Naive B cell (primary cell): ENCODE results near the gene ABHD8. TPM values are rescaled to one million over a fixed set of nuclear protein-coding genes. Genes with fewer than 3 reads are reported as not detected.
A peak's percentile ranks its signal among the peaks of the same experiment; 100 is the strongest.

Source experiments
- ATAC-seq, 2 donors: fragments of 150-1000 bp; cut with Tn5 transposase; 2 replicates each; pipeline ENCODE4 v1.10.0; 2021; ENCODE audit warnings: low read depth in 2 of 2, mild to moderate bottlenecking in 2 of 2, moderate library complexity in 2 of 2
- DNase-seq: peaks from one replicate; pipeline ENCODE4 v3.0.0; 2022
- H3K27ac Mint-ChIP-seq, 6 donors: one replicate each; pipeline ENCODE4 v1.8.0; 2020 to 2022; ENCODE audit warnings: mild to moderate bottlenecking in 6 of 6, mixed read lengths in 6 of 6, moderate library complexity in 5 of 6, inconsistent platforms in 2 of 6
- H3K27me3 Mint-ChIP-seq, 3 donors: one replicate each; pipeline ENCODE4 v1.8.0; 2021 to 2022; ENCODE audit warnings: mixed read lengths in 3 of 3, mild to moderate bottlenecking in 1 of 3
- H3K36me3 Mint-ChIP-seq, 2 donors: one replicate each; pipeline ENCODE4 v1.8.0; 2020 to 2022; ENCODE audit warnings: mixed read lengths in 2 of 2, inconsistent platforms in 1 of 2, mild to moderate bottlenecking in 1 of 2
- H3K4me1 Mint-ChIP-seq, 3 donors: one replicate each; pipeline ENCODE4 v1.8.0; 2020 to 2022; ENCODE audit warnings: mixed read lengths in 3 of 3, inconsistent platforms in 1 of 3, mild to moderate bottlenecking in 1 of 3, moderate library complexity in 1 of 3
- H3K4me3 Mint-ChIP-seq, 8 donors: one replicate each; pipeline ENCODE4 v1.8.0; 2020 to 2022; ENCODE audit warnings: mild to moderate bottlenecking in 8 of 8, mixed read lengths in 8 of 8, moderate library complexity in 8 of 8, inconsistent platforms in 2 of 8
- H3K9me3 Mint-ChIP-seq, 7 donors: one replicate each; pipeline ENCODE4 v1.8.0; 2020 to 2022; ENCODE audit warnings: mixed read lengths in 7 of 7, mild to moderate bottlenecking in 5 of 7, inconsistent platforms in 2 of 7, moderate library complexity in 1 of 7
- polyA plus RNA-seq, 6 donors: library from polyadenylated mRNA; unstranded; fragments of 300-500 nt; fragmentation: Illumina TruSeq; gene quantifications; one replicate each; pipeline ENCODE4 v1.2.3, GENCODE V29; 2021; ENCODE audit warnings: low read depth in 6 of 6

The ABHD8 gene
- polyA plus RNA-seq, 6 donors from 2014 or later: 6.4 to 8.6 (median 7.4) TPM

GRCh38 chr19:17249887-17250548 lies 53.2 kb downstream of the ABHD8 start:
- peaks cover 10 to 20% (median 10%) of the 10 kb centered on the region in 3 donors for H3K4me1 Mint-ChIP-seq
- no peaks in the 10 kb centered on the region for H3K36me3 Mint-ChIP-seq
- DNase-seq: no peak
- no peak overlapping the region for H3K4me3 Mint-ChIP-seq
- no peak for ATAC-seq
- H3K9me3 Mint-ChIP-seq: no peaks in the 10 kb centered on the region
- no peak overlapping the region for H3K27ac Mint-ChIP-seq
- H3K27me3 Mint-ChIP-seq: no peaks in the 10 kb centered on the region

GRCh38 chr19:17248011-17248776 lies 55.0 kb downstream of the ABHD8 start:
- Mint-ChIP-seq H3K4me1 (peaks cover 10 to 21% (median 19%) of the 10 kb centered on the region in 3 donors), H3K27ac (peak overlapping the region in 1 of 6 donors; percentile 26), H3K36me3 (no peaks in the 10 kb centered on the region), H3K4me3 (peak overlapping the region in 5 of 8 donors; percentile 33 to 75 (median 54)), H3K27me3 (no peaks in the 10 kb centered on the region), H3K9me3 (no peaks in the 10 kb centered on the region)
- DNase-seq: no peak
- ATAC-seq: no peak

DNA sequence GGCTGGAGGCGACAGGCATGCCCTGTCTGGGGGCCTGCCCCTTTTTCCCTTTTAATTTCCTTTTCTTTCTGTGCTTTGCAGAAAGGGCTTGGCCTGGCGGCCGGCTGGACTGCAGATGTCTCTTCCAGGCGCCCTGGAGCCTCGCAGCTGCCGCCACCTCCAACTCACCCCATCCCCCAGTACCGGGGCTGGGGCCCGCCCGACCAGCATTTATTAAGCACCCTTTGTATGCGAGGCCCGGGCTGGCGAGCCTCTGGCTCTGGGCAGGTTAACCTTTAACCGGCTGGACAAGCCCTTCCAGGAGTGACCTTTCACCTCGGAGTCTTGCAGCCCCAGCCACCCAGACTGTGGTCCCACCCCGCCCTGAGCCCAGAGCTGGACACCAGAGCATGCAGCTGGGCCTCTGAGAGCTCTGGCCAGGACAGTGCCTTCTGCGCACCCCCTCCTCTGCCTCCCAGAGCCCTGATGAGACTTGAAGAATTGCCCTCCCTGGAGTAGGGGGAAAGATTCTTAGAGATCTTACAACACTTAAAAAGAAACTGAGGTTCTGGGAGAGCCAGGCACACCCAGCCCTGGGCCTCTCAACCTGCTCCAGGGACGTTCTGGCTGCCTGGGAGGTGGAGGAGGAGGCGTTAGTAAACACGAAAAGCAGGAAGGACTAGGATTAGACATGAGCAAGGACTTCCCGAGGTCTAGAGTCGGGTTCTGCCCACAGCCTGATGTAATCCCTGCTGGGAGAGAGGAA lies 56.4 kb downstream of the ABHD8 start:
- peaks cover 16 to 29% (median 27%) of the 10 kb centered on the region in 3 donors for H3K4me1 Mint-ChIP-seq
- no peaks in the 10 kb centered on the region for H3K36me3 Mint-ChIP-seq
- peak overlapping the region; percentile 81 to 98 (median 95) for H3K4me3 Mint-ChIP-seq
- H3K27ac Mint-ChIP-seq: peak overlapping the region in 2 of 6 donors; percentile 92 to 98
- ATAC-seq: no peak
- H3K9me3 Mint-ChIP-seq: no peaks in the 10 kb centered on the region
- no peak for DNase-seq
- H3K27me3 Mint-ChIP-seq: no peaks in the 10 kb centered on the region

DNA sequence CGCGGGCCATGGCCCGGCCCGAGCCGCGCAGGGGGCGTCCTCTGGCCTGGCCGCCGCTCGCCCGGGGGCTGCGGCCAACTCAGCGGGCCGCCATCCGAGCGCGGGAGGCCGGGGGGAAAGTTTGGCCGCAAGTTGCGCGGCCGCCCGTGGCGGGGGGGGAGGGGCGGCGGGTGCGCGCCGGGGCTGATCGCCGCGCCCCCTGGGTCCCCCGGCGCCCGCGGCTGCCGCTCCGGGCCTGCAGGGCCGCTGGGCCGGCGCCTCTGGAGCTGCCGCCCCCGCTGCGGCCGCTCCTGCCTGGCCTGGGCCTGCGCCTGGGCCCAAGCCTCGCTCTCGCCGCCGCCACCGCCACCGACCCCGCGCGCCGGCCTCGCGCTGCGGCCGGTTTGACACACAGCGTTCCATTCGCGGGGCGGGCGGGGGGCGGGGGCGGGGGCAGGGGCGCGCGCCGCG lies 57.7 kb downstream of the ABHD8 start, which contains the start of gene NR2F6:
Gene NR2F6, minus strand, starts transcription at position 385 of the 450 bp plus-strand sequence. CDS start 699 bp downstream, outside the sequence.
- H3K4me1 Mint-ChIP-seq: peaks cover 16 to 32% (median 27%) of the 10 kb centered on the region in 3 donors
- DNase-seq (no peak), ATAC-seq (peak; percentile 24 to 25)
- peak within 1 kb of the TSS; percentile 63 to 98 (median 92) for H3K27ac Mint-ChIP-seq
- no peaks in the 10 kb centered on the region for H3K27me3 Mint-ChIP-seq
- no peaks in the 10 kb centered on the region for H3K36me3 Mint-ChIP-seq
- peak within 1 kb of the TSS; percentile 81 to 98 (median 95) for H3K4me3 Mint-ChIP-seq
- H3K9me3 Mint-ChIP-seq: no peaks in the 10 kb centered on the region

DNA sequence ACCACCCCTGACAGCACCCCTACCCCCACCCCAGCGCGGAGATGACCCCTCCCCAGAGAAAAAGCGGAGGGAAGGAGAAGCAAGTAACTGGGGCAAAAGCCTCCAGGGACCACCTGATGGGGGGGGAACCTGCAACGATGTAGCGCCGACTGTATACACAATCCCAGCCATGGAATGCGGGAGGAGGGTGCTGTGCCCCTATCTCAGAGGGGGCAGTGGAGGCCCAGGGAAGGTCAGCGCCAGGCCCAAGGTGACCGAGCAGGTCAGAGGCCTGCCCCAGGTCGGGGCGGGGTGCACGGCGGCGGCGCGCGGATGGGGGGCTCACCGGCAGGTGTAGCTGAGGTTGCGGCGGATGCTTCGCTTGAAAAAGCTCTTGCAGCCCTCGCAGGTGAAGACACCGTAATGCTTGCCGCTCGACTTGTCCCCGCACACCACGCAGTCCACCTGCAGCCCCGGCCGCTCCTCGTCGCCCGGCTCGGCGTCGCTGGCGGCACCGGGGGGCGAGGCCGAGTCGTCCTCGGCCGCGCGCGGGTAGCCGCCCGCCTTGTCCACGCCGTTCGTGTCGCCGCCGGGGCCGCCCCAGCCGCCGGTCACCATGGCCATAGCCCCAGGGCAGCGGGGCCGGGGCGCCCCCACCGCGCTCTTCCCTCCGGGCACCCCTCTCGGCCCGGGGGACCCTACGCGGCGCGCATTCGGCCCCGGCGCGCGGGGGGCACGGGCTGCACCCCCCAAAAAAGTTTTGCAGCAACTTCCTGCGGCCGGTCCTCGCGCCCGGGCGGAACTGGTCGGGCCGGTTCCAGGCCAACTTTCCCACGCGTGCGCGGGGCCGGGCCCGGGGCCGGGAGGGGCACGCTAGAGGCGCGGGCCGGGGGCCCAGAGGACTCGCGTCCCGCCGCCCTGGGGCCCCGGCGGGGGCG lies 58.3 kb downstream of the ABHD8 start:
- ATAC-seq (peak in 1 of 2 donors; percentile 3), DNase-seq (no peak)
- peak overlapping the region in 3 of 6 donors; percentile 44 to 74 (median 54) for H3K27ac Mint-ChIP-seq
- peak overlapping the region; percentile 37 to 80 (median 68) for H3K4me3 Mint-ChIP-seq
- H3K4me1 Mint-ChIP-seq: peaks cover 16 to 32% (median 23%) of the 10 kb centered on the region in 3 donors
- no peaks in the 10 kb centered on the region for H3K27me3 Mint-ChIP-seq
- H3K36me3 Mint-ChIP-seq: no peaks in the 10 kb centered on the region
- no peaks in the 10 kb centered on the region for H3K9me3 Mint-ChIP-seq

GRCh38 chr19:17243830-17244617 lies 59.2 kb downstream of the ABHD8 start:
- H3K4me3 Mint-ChIP-seq: peak overlapping the region; percentile 44 to 80 (median 68)
- H3K4me1 Mint-ChIP-seq: peaks cover 16 to 32% (median 21%) of the 10 kb centered on the region in 3 donors
- ATAC-seq (no peak), DNase-seq (no peak)
- no peaks in the 10 kb centered on the region for H3K9me3 Mint-ChIP-seq
- H3K27ac Mint-ChIP-seq: peak overlapping the region in 4 of 6 donors; percentile 20 to 74 (median 49)
- H3K36me3 Mint-ChIP-seq: no peaks in the 10 kb centered on the region
- H3K27me3 Mint-ChIP-seq: no peaks in the 10 kb centered on the region

DNA sequence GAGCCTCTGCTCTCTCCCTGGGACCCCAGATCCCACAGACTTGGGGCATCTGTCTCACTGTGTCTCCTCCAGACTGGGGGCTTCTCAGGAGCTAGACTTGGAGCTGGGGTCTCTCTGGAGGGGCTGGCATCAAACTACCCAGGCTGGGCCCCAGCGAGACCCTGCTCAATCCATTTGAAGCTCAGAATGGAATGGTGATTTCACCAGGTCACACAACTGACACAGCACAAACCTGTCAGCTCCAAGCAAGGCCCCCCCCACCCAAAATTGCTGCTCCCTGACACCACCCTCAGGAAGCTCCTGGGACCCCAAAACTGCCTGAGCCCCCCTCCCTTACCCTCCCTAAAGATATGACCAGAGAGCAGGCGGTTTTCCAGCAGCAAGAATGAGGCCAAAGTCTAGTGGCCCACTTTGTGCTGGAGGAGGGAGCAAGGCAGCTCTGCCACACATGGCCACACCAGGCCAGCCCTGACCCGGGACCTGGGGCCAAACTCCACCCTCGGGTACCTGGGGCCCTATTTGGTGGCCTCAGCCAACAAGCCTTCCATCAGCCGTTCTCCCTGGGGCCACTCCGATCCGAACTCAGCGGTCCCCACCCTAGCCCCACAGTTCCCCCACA lies 59.9 kb downstream of the ABHD8 start:
- H3K27ac Mint-ChIP-seq: peak overlapping the region in 5 of 6 donors; percentile 20 to 75 (median 51)
- no peaks in the 10 kb centered on the region for H3K36me3 Mint-ChIP-seq
- peak overlapping the region in 6 of 8 donors; percentile 5 to 82 (median 64) for H3K4me3 Mint-ChIP-seq
- H3K27me3 Mint-ChIP-seq: no peaks in the 10 kb centered on the region
- no peaks in the 10 kb centered on the region for H3K9me3 Mint-ChIP-seq
- H3K4me1 Mint-ChIP-seq: peaks cover 16 to 32% (median 21%) of the 10 kb centered on the region in 3 donors
- DNase-seq (no peak), ATAC-seq (no peak)

DNA sequence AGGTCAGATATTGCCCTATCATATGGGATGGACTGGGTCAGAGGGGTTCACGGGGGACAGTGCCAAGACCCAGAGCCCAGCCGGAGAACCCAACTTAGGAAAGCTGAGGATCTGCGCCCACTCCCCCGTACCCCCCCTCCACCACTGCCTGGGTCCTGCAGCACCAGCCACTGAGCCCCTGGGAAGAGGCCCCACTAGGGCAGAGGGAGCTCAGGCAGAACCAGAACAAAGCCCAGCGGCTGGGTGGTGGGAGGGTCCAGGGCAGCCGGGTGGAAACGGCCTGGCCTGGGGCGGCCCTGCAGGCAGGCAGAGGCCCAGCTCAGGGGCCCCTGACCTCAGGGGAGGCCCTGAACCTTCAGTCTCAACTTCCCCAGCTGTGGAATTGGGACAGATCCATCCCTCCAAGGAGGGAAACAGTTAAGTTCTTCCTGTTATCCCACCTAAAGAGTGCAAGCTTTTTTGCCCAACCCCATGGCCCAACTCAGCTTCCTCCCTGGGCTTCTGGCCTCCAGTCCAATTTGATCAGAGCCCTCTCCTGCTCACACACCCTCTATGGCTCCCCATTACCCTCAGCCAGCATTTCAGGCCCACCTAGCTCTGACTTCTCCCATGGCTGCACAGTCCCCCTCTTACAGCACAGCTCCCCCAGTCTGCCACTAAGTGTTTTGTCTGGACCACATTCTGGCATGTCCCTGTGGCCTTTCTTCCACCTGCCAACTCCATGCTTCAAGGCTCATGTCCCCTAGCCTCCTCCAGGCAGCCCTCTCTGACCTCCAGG lies 60.6 kb downstream of the ABHD8 start:
- DNase-seq: no peak
- Mint-ChIP-seq H3K4me3 (peak overlapping the region in 5 of 8 donors; percentile 4 to 82 (median 47)), H3K9me3 (no peaks in the 10 kb centered on the region), H3K27me3 (no peaks in the 10 kb centered on the region), H3K36me3 (no peaks in the 10 kb centered on the region), H3K4me1 (peaks cover 16 to 32% (median 21%) of the 10 kb centered on the region in 3 donors), H3K27ac (peak overlapping the region in 3 of 6 donors; percentile 51 to 75 (median 62))
- ATAC-seq: no peak
